Midbrain (tissue), 1 donor: ENCODE measurements around the gene SUMO3.

Experiments
- DNase-seq: peaks from one replicate; lab custom pipeline; 2025; lab: John Stamatoyannopoulos, UW

Gene SUMO3

GRCh38 chr21:44801468-44802395 lies 16.1 kb downstream of the SUMO3 start, which contains the start of gene UBE2G2:
Gene UBE2G2 (minus strand): TSS chr21:44801820. CDS start chr21:44801748, 72 bp downstream.
- peak; percentile 77 for DNase-seq

DNA sequence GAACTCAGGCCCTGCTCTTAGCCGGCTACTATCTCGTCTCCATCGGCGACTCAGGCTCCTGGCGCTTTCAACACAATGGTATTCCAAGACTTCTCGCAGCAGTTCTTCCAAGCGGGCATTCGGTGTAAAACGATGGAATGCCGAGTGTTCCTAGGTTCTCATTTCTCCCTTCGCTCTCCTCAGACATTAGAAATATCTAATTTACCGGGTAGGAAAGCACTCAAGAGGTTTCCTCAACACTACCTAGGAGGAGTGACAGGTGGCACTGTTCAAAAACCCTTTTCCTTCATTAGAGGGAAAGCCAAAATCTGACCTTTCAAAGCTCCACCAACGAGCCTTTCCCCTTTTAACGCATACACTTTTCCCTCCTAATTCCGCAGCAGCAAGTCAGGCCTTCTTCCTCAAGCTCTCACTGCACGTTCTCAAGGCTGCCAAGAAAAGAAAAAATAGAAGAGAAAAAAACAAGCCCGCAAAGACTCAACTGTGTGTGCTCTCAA lies 16.8 kb downstream of the SUMO3 start:
- no peak for DNase-seq

DNA sequence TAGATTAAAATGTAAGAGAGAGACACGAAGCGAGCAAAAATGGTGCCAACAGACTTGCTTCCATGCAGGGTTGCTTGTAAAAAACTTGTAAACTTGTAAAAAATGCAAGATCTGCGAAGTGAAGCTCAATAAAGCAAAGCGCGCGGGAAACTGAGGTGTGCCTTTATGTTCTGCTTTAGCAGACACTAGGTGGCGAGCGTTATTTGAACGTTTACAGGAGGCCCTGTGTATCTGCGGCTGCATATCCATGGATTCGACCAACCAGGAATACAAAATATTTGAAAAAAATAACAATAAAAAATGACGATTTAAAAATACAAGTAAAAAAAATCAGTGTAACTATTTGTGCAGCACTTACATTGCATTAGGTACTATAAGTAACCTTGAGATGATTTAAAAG lies 17.8 kb downstream of the SUMO3 start:
- DNase-seq: no peak

- no peak for DNase-seq
These were observed 18.2 kb downstream of the SUMO3 start for GRCh38 chr21:44799646-44800045.

DNA sequence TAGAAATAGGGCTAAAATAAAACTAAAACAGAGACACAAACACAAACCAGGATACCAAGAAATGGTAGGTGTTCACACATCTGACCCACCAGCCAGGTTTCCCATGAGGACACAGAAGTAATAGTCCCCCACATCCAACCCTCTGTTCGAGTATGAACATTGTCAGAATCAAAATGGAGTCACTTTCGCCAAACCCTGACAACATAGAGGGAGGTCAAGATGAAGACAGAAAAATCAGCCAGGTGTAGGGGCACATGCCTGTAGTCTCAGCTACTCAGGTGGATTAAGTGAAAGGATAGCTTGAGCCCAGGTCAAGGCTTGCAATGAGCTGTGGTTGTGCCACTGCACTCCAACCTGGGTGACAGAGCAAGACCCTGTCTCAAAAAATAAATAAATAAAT lies 20.1 kb downstream of the SUMO3 start:
- DNase-seq: no peak

GRCh38 chr21:44795342-44795741 lies 22.5 kb downstream of the SUMO3 start:
- no peak for DNase-seq

- DNase-seq: no peak
These were observed 24.1 kb downstream of the SUMO3 start for GRCh38 chr21:44793592-44794374.

- peak; percentile 56 for DNase-seq
These were observed 24.9 kb downstream of the SUMO3 start for GRCh38 chr21:44792702-44793591.

- no peak for DNase-seq
These were observed 25.9 kb downstream of the SUMO3 start for GRCh38 chr21:44791993-44792392.

DNA sequence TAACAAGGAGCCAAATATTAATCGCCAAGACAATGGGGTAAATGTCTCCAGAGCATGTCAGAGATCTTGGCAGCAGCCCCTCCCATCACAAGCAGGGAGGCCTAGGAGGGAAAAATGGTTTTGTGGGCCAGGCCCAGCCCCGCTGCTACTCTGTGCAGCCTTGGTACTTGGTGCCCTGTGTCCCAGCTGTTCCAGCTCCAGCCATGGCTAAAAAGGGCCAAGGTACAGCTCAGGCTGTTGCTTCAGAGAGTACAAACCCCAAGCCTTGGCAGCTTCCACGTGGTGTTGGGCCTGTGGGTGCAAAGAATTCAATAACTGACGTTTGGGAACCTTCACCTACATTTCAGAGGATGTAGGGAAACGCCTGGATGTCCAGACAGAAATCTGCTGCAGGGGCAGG lies 26.6 kb downstream of the SUMO3 start:
- no peak for DNase-seq

DNA sequence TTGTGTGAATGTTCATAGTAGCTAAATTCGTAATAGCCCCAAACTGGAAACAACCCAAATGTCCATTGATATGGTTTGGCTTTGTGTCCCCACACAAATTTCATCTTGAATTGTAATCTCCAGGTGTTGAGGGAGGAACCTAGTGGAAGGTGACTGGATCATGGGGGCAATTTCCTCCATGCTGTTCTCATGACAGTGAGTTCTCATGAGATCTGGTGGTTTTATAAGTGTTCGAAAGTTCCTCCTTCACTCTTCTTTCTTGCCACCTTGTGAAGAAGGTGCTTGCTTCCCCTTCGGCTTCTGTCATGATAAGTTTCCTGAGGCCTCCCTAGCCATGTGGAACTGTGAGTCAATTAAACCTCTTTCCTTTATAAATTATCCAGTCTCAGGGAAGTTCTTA lies 27.5 kb downstream of the SUMO3 start:
- no peak for DNase-seq

GRCh38 chr21:44789880-44790279 lies 28.0 kb downstream of the SUMO3 start:
- DNase-seq: no peak

GRCh38 chr21:44785620-44786335 lies 32.1 kb downstream of the SUMO3 start:
- no peak for DNase-seq

DNA sequence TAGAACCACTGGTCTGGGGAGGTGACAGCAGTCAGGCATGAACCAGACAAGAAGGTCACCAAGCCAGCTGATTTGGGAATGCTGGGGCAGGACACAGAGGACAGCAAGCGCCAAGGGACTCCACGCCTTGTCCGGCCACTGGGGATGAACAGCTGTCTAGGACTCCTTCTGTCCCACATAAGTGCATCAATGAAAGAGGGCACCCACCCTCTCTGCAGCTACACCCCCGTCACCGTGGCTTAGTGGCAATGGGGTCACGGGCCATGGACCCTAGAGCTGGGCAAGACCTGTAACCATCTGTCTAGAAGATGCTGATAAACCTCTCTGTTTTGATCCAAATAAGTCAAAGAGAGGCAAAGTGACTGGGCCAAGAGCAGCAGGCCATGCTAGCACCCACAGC lies 33.1 kb downstream of the SUMO3 start:
- DNase-seq: no peak

- no peak for DNase-seq
These were observed 34.7 kb downstream of the SUMO3 start for GRCh38 chr21:44783020-44783696.

- no peak for DNase-seq
These were observed 36.9 kb downstream of the SUMO3 start for GRCh38 chr21:44780767-44781459.

DNA sequence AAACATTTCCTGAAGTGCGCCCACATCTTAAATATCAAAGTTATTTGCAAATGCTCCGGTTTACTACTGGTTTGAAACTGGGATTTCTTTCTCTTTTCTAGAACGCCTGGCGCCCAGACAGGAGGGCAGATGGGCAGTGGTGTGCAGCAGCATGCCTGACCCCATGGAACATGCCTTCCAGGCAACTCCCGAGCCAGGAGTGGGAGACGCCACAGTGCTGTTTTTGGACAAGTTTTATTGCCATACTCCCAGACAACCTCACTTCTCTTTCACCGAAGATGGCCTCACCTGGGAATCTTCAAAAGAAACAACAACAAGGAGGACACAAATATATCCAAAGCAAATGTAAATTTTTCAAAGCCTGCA lies 37.7 kb downstream of the SUMO3 start:
- DNase-seq: no peak

DNA sequence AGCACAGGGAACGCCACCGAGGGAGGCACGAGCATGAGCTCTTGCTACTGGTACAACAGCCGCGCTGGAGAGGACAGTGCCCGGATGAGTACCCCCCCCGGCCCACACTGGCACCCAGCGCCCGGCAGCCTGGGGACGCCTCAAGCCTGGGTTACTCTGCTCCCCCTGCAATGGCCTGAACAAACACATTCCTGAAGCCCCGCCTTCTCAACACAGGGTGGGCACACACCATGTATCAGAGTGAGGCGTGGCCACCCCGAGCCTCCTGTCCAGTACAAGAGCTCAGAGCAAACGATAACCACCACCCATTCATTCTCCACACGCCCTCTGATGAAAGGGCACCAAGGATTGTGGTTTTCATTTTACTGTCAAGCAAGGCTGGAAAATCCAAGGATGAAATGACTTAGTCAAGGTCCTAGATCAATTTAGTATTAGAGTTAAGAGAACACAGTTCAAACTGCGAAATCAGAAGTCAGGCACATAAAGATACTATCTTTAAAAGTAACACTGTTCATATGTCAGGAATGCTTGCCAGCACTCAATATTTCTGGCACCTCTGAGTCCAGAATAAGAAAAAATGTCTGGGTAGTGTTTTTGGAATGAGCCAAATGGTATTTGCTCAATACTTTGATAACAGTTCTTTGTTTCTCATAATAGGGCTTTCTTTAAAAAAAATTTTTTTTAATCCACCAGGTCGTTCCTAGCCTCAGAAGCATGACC lies 38.3 kb downstream of the SUMO3 start:
- no peak for DNase-seq

DNA sequence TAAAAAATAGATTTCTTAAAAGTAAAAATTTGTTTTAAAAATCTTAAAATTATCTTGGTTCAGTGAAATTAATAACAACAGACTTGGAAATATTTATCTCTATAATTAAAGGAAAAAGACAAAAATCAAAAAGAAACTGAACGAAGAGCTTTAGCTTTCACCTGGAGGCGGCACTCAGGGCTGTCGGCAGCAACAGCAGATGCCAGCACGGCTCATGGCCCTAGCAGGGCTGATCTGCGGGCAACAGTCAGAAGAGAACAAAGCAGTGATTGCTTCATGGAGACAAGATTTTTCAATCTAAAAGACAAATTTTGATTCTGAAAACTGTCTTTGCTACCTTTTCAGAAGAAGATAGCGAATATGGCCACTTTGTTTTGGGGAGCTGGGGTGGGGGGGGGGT lies 38.9 kb downstream of the SUMO3 start:
- no peak for DNase-seq
